ENCODE measurements around the gene SLC25A47.

Gene SLC25A47

GRCh38 chr14:100290607-100291304 lies 32.4 kb upstream of the SLC25A47 start:
- no peak for TF ChIP-seq SUZ12 (IDR thresholded peaks at IDR 0.05; ENCODE audit: extremely low read depth, insufficient read depth, insufficient read length)
- no peak for TF ChIP-seq ZNF274 (IDR thresholded peaks at IDR 0.05; ENCODE audit: low read depth, low read length)
- no peak for TF ChIP-seq YY1 (IDR thresholded peaks at IDR 0.05; ENCODE audit: insufficient read depth, insufficient read length)
- DNase-seq (ENCODE audit: low read depth, low spot score), result no peak
- Histone ChIP-seq H3K9me3 (ENCODE audit: insufficient read depth, low read length) (no peaks in the 10 kb centered on the region), H3K9ac (ENCODE audit: insufficient read length, low read depth) (no peak overlapping the region), H3K4me1 (ENCODE audit: insufficient read depth, insufficient read length) (peaks cover 7% of the 10 kb centered on the region), H3K27me3 (ENCODE audit: insufficient read depth, insufficient read length) (no peaks in the 10 kb centered on the region), H3K36me3 (ENCODE audit: insufficient read depth, insufficient read length, low read length) (peaks cover 48% of the 10 kb centered on the region), H3K4me3 (ENCODE audit: insufficient read length, low read depth) (no peak overlapping the region)

- peaks cover 4% of the 10 kb centered on the region for H3K4me1 ChIP-seq (ENCODE audit: insufficient read depth, insufficient read length)
- no peaks in the 10 kb centered on the region for H3K27me3 ChIP-seq (ENCODE audit: insufficient read depth, insufficient read length)
- TF ChIP-seq ZNF274 (IDR thresholded peaks at IDR 0.05; ENCODE audit: low read depth, low read length), result no peak
- no peak for TF ChIP-seq SUZ12 (IDR thresholded peaks at IDR 0.05; ENCODE audit: extremely low read depth, insufficient read depth, insufficient read length)
- TF ChIP-seq YY1 (IDR thresholded peaks at IDR 0.05; ENCODE audit: insufficient read depth, insufficient read length), result no peak
- H3K9ac ChIP-seq (ENCODE audit: insufficient read length, low read depth), result no peak overlapping the region
- DNase-seq (ENCODE audit: low read depth, low spot score), result no peak
- H3K36me3 ChIP-seq (ENCODE audit: insufficient read depth, insufficient read length, low read length), result peaks cover 50% of the 10 kb centered on the region
- H3K9me3 ChIP-seq (ENCODE audit: insufficient read depth, low read length), result no peaks in the 10 kb centered on the region
- no peak overlapping the region for H3K4me3 ChIP-seq (ENCODE audit: insufficient read length, low read depth)
Measured at GRCh38 chr14:100291305-100292075, 31.6 kb upstream of the SLC25A47 start.

GRCh38 chr14:100292301-100292775 lies 30.8 kb upstream of the SLC25A47 start:
- no peak for DNase-seq (ENCODE audit: low read depth, low spot score)
- Histone ChIP-seq H3K9ac (ENCODE audit: insufficient read length, low read depth) (no peak overlapping the region), H3K36me3 (ENCODE audit: insufficient read depth, insufficient read length, low read length) (peaks cover 52% of the 10 kb centered on the region), H3K9me3 (ENCODE audit: insufficient read depth, low read length) (no peaks in the 10 kb centered on the region), H3K27me3 (ENCODE audit: insufficient read depth, insufficient read length) (no peaks in the 10 kb centered on the region), H3K4me3 (ENCODE audit: insufficient read length, low read depth) (no peak overlapping the region), H3K4me1 (ENCODE audit: insufficient read depth, insufficient read length) (peaks cover 4% of the 10 kb centered on the region)
- no peak for TF ChIP-seq YY1 (IDR thresholded peaks at IDR 0.05; ENCODE audit: insufficient read depth, insufficient read length)
- no peak for TF ChIP-seq ZNF274 (IDR thresholded peaks at IDR 0.05; ENCODE audit: low read depth, low read length)

- H3K9me3 ChIP-seq (ENCODE audit: insufficient read depth, low read length), result no peaks in the 10 kb centered on the region
- DNase-seq (ENCODE audit: low read depth, low spot score), result no peak
- no peak overlapping the region for H3K4me3 ChIP-seq (ENCODE audit: insufficient read length, low read depth)
- TF ChIP-seq SUZ12 (IDR thresholded peaks at IDR 0.05; ENCODE audit: extremely low read depth, insufficient read depth, insufficient read length) (no peak), YY1 (IDR thresholded peaks at IDR 0.05; ENCODE audit: insufficient read depth, insufficient read length) (no peak), ZNF274 (IDR thresholded peaks at IDR 0.05; ENCODE audit: low read depth, low read length) (no peak)
- peaks cover 54% of the 10 kb centered on the region for H3K36me3 ChIP-seq (ENCODE audit: insufficient read depth, insufficient read length, low read length)
- no peaks in the 10 kb centered on the region for H3K27me3 ChIP-seq (ENCODE audit: insufficient read depth, insufficient read length)
- peaks cover 4% of the 10 kb centered on the region for H3K4me1 ChIP-seq (ENCODE audit: insufficient read depth, insufficient read length)
- H3K9ac ChIP-seq (ENCODE audit: insufficient read length, low read depth), result no peak overlapping the region
Measured at GRCh38 chr14:100292776-100293461, 30.2 kb upstream of the SLC25A47 start.

GRCh38 chr14:100293497-100294212 lies 29.5 kb upstream of the SLC25A47 start:
- Histone ChIP-seq H3K9ac (ENCODE audit: insufficient read length, low read depth) (no peak overlapping the region), H3K4me1 (ENCODE audit: insufficient read depth, insufficient read length) (peaks cover 4% of the 10 kb centered on the region)
- TF ChIP-seq SUZ12 (IDR thresholded peaks at IDR 0.05; ENCODE audit: extremely low read depth, insufficient read depth, insufficient read length) (no peak), YY1 (IDR thresholded peaks at IDR 0.05; ENCODE audit: insufficient read depth, insufficient read length) (no peak)

GRCh38 chr14:100294213-100294962 lies 28.8 kb upstream of the SLC25A47 start:
- H3K4me3 ChIP-seq (ENCODE audit: insufficient read length, low read depth), result no peak overlapping the region
- H3K4me1 ChIP-seq (ENCODE audit: insufficient read depth, insufficient read length), result peaks cover 4% of the 10 kb centered on the region
- TF ChIP-seq YY1 (IDR thresholded peaks at IDR 0.05; ENCODE audit: insufficient read depth, insufficient read length), result no peak
- no peak for TF ChIP-seq SUZ12 (IDR thresholded peaks at IDR 0.05; ENCODE audit: extremely low read depth, insufficient read depth, insufficient read length)
- no peak for TF ChIP-seq ZNF274 (IDR thresholded peaks at IDR 0.05; ENCODE audit: low read depth, low read length)
- no peak overlapping the region for H3K9ac ChIP-seq (ENCODE audit: insufficient read length, low read depth)
- no peak for DNase-seq (ENCODE audit: low read depth, low spot score)
- no peaks in the 10 kb centered on the region for H3K9me3 ChIP-seq (ENCODE audit: insufficient read depth, low read length)
- no peaks in the 10 kb centered on the region for H3K27me3 ChIP-seq (ENCODE audit: insufficient read depth, insufficient read length)
- peaks cover 54% of the 10 kb centered on the region for H3K36me3 ChIP-seq (ENCODE audit: insufficient read depth, insufficient read length, low read length)

More at GRCh38 chr14:100293497-100294212, 29.5 kb upstream of the SLC25A47 start:
- no peaks in the 10 kb centered on the region for H3K9me3 ChIP-seq (ENCODE audit: insufficient read depth, low read length)
- peaks cover 55% of the 10 kb centered on the region for H3K36me3 ChIP-seq (ENCODE audit: insufficient read depth, insufficient read length, low read length)
- H3K27me3 ChIP-seq (ENCODE audit: insufficient read depth, insufficient read length), result no peaks in the 10 kb centered on the region
- H3K4me3 ChIP-seq (ENCODE audit: insufficient read length, low read depth), result no peak overlapping the region
- DNase-seq (ENCODE audit: low read depth, low spot score), result no peak

Measured in NT2/D1 (cell line).